ENCODE measurements around the gene HACD2. TPM values are rescaled to one million over a fixed set of nuclear protein-coding genes. Genes with fewer than 3 reads are reported as not detected.
A peak's percentile ranks its signal among the peaks of the same experiment; 100 is the strongest.

HACD2 gene
- total and polyA plus RNA-seq, 12 donors, result 5.1 to 29.9 (median 20.2) TPM

DNA sequence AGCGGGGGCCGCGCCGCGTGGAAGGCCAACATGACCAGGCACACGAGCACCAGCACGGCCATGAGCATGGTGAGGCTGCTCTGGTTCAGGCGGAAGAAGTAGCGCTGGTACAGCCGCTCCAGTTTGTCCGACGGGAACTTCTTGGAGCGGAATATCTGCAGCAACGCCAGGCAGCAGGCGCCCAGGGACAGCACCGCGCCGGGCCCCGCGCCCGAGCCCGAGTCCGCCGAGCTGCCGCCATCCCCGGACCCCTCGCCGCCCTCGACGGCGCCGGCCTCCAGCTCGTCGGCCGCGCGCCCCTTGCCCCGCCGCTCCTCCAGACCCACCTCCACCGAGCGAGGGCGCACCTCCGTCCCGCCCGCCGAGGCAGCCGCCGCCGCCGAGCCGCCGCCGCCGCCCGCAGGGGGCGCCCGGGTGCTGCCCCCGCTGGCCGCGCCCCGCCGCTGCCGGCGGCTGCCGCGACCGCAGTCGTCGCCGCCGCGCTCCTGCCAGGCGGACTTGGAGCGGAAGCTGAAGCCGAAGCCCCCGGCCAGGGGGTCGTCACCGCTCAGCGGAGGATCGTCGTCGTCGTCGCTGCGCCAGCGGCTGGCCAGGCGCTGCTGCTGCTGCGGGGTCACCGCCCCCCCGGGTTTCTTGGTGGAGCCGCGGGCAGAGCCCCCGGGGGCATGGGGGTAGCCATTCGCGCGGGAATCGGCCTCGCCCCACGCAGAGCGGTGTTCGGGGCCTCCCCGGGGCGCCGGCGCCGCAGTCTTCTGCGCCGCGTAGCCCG lies 136.9 kb downstream of the HACD2 start:
- no peaks in the 10 kb centered on the region for H3K9me3 ChIP-seq (replicated peaks in 1 of 3)
- peak overlapping the region in 2 of 4 donors; percentile 49 to 81 for H3K4me3 ChIP-seq
- WGBS, 4 donors, result 13 to 66% (median 33%) methylated on average over 8 to 110 of the region's 110 CpGs
- H3K4me1 ChIP-seq (replicated peaks in 1 of 2), result peaks cover 0 to 9% of the 10 kb centered on the region in 2 donors
- H3K27ac ChIP-seq, result peak overlapping the region in 2 of 5 donors; percentile 64 to 77
- H3K36me3 ChIP-seq (replicated peaks in 1 of 2), result no peaks in the 10 kb centered on the region
- H3K27me3 ChIP-seq, result peaks cover 7% of the 10 kb centered on the region
- intact Hi-C loops (cut with DNase I), result loop anchor here in 1 of 2 donors (5.0 kb wide), 1 partner anchor 121 kb away; no protein-coding TSS in a partner anchor
- peak in 3 of 7 donors; percentile 21 to 25 (median 22) for DNase-seq
- TF ChIP-seq POLR2A (IDR thresholded peaks at IDR 0.05), result no peak
- TF ChIP-seq, protein P1, sequence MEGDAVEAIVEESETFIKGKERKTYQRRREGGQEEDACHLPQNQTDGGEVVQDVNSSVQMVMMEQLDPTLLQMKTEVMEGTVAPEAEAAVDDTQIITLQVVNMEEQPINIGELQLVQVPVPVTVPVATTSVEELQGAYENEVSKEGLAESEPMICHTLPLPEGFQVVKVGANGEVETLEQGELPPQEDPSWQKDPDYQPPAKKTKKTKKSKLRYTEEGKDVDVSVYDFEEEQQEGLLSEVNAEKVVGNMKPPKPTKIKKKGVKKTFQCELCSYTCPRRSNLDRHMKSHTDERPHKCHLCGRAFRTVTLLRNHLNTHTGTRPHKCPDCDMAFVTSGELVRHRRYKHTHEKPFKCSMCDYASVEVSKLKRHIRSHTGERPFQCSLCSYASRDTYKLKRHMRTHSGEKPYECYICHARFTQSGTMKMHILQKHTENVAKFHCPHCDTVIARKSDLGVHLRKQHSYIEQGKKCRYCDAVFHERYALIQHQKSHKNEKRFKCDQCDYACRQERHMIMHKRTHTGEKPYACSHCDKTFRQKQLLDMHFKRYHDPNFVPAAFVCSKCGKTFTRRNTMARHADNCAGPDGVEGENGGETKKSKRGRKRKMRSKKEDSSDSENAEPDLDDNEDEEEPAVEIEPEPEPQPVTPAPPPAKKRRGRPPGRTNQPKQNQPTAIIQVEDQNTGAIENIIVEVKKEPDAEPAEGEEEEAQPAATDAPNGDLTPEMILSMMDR (IDR thresholded peaks at IDR 0.05), result peak in 3 of 6 experiments; percentile 13 to 41 (median 21)

DNA sequence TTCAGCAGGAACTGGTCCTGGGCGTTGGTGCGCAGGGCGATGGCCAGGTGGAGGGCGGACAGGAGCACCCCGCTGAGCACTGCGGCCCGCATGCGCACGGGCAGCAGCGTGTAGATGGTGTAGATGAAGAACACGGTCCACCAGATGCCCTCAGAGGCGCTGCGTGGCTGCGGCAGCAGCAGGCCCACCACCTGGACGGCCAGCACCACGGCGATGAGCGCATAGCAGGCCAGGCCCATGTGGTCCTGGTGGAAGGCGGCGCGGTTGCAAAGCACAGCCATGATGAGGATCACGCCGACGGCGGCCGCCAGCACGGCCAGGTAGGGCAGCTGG lies 137.5 kb downstream of the HACD2 start:
- DNase-seq, result no peak
- no peaks in the 10 kb centered on the region for H3K9me3 ChIP-seq (replicated peaks in 1 of 3)
- H3K4me3 ChIP-seq, result no peak overlapping the region
- no peaks in the 10 kb centered on the region for H3K36me3 ChIP-seq (replicated peaks in 1 of 2)
- peak overlapping the region in 1 of 5 donors; percentile 64 for H3K27ac ChIP-seq
- H3K27me3 ChIP-seq, result peaks cover 7% of the 10 kb centered on the region
- TF ChIP-seq, protein P1 (IDR thresholded peaks at IDR 0.05), result no peak
- TF ChIP-seq POLR2A (IDR thresholded peaks at IDR 0.05), result no peak
- H3K4me1 ChIP-seq (replicated peaks in 1 of 2), result peaks cover 0 to 9% of the 10 kb centered on the region in 2 donors
- WGBS, 4 donors, result 93 to 100% (median 94%) methylated on average over 3 to 27 of the region's 27 CpGs
- intact Hi-C loops (cut with DNase I), result loop anchor here in 1 of 2 donors (5.0 kb wide), 1 partner anchor 120 kb away; no protein-coding TSS in a partner anchor

DNA sequence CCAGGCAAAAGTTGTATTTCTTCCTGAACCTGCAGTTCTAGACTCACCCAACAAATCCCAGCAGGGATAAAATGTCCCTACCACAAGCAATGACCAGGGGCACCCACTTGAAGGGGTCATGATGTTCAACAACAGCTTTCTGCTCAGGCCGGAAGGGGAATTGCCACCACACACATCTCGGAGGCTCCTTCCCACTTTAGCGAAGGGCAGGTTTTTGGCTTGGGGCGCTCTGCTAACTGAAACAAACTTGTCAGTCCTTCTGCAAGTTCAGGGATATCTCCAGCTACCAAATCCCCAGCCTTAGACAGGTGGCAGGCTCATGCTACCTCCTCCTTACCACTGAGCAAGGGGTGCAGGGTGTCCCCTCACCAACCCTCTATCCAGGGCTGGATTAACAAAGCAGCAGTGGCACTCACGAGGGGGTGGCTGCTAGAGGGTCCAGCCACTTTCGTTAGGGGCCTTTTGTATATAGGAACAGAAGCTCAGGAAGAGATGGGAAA lies 138.2 kb downstream of the HACD2 start:
- Histone ChIP-seq H3K36me3 (replicated peaks in 1 of 2) (no peaks in the 10 kb centered on the region), H3K9me3 (replicated peaks in 1 of 3) (no peaks in the 10 kb centered on the region), H3K27ac (peak overlapping the region in 1 of 5 donors; percentile 64), H3K27me3 (peaks cover 7% of the 10 kb centered on the region), H3K4me3 (no peak overlapping the region), H3K4me1 (replicated peaks in 1 of 2) (peaks cover 0 to 9% of the 10 kb centered on the region in 2 donors)
- TF ChIP-seq, protein P1 (IDR thresholded peaks at IDR 0.05), result no peak
- TF ChIP-seq POLR2A (IDR thresholded peaks at IDR 0.05), result no peak
- no peak for DNase-seq
- WGBS, 4 donors, result 85 to 91% (median 89%) methylated on average over 5 to 6 of the region's 6 CpGs
- intact Hi-C loops (cut with DNase I), result loop anchor here in 1 of 2 donors (5.0 kb wide), 1 partner anchor 119 kb away; no protein-coding TSS in a partner anchor

DNA sequence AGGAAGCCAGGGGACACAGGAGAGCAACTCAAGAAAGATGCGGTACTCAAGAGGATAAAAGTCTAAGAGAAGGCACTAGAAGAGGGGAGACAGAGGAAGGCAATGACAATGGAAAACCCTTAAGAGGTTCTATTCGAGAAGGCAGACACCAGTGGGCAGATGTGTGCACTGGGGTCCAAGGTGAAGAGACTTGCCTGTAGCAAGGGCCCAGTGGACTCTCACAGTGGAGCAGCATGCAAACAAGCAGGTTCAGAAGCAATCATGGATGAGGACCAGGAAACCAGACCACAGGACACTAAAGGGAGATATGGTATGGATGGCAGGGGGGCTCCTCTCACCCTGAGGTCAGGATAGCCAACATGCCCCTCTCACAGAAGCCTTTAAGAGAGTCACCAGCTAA lies 138.6 kb downstream of the HACD2 start:
- intact Hi-C loops (cut with DNase I), result loop anchor here in 1 of 2 donors (5.0 kb wide), 1 partner anchor 119 kb away; no protein-coding TSS in a partner anchor

More for the DNA sequence above, 138.6 kb downstream of the HACD2 start:
- WGBS, 4 donors, result 77 to 89% (median 86%) methylated on average over 2 of the region's 2 CpGs
- TF ChIP-seq, protein P1 (IDR thresholded peaks at IDR 0.05), result no peak
- TF ChIP-seq POLR2A (IDR thresholded peaks at IDR 0.05), result no peak
- Histone ChIP-seq H3K4me3 (no peak overlapping the region), H3K27ac (no peak overlapping the region), H3K27me3 (peaks cover 7% of the 10 kb centered on the region), H3K36me3 (replicated peaks in 1 of 2) (no peaks in the 10 kb centered on the region), H3K4me1 (replicated peaks in 1 of 2) (peaks cover 0 to 9% of the 10 kb centered on the region in 2 donors), H3K9me3 (replicated peaks in 1 of 3) (no peaks in the 10 kb centered on the region)
- no peak for DNase-seq

Measured in adrenal gland (tissue), 12 donors.